H9 (cell line): ENCODE data around the gene GALNT9. TPM values are rescaled to one million over a fixed set of nuclear protein-coding genes. Genes with fewer than 3 reads are reported as not detected.

Experiments used
- DNase-seq: peaks from one replicate; pipeline ENCODE4 v3.0.0-alpha.2; 2017
- H2AFZ ChIP-seq: one replicate; pipeline ENCODE4 v1.6.1; 2013; ENCODE audit warnings: mild to moderate bottlenecking, low read length, control low read depth, moderate library complexity
- H2AK5ac ChIP-seq: 2 replicates; pipeline ENCODE4 v1.6.1; 2013; ENCODE audit warnings: low read length, control low read depth, mixed read lengths; ENCODE audit not compliant: insufficient read length
- H2BK120ac ChIP-seq: one replicate; pipeline ENCODE4 v1.6.1; 2013; ENCODE audit warnings: low read depth, mild to moderate bottlenecking, low read length, control low read depth, inconsistent platforms; ENCODE audit not compliant: poor library complexity, severe bottlenecking
- H2BK12ac ChIP-seq: 2 replicates; pipeline ENCODE4 v1.6.1; 2013; ENCODE audit warnings: low read length, control low read depth, mixed read lengths, low read depth; ENCODE audit not compliant: insufficient read length
- H2BK15ac ChIP-seq: 2 replicates; pipeline ENCODE4 v1.6.1; 2013; ENCODE audit warnings: low read depth, low read length, control low read depth
- H2BK20ac ChIP-seq: one replicate; pipeline ENCODE4 v1.6.1; 2013; ENCODE audit warnings: low read depth, mild to moderate bottlenecking, low read length, control low read depth, inconsistent platforms; ENCODE audit not compliant: poor library complexity, severe bottlenecking
- H2BK5ac ChIP-seq: 2 replicates; pipeline ENCODE4 v1.6.1; 2013; ENCODE audit warnings: low read length, control low read depth, mixed read lengths; ENCODE audit not compliant: insufficient read length
- H3K14ac ChIP-seq: 2 replicates; pipeline ENCODE4 v1.6.1; 2013; ENCODE audit warnings: low read length, control low read depth; ENCODE audit not compliant: insufficient read depth
- H3K18ac ChIP-seq: 2 replicates; pipeline ENCODE4 v1.6.1; 2013; ENCODE audit warnings: low read depth, mild to moderate bottlenecking, mixed read lengths, low read length, control low read depth; ENCODE audit not compliant: insufficient read length
- H3K23ac ChIP-seq: 2 replicates; pipeline ENCODE4 v1.6.1; 2013; ENCODE audit warnings: low read length, control low read depth, mixed read lengths, low read depth; ENCODE audit not compliant: insufficient read length
- H3K23me2 ChIP-seq: 2 replicates; pipeline ENCODE4 v1.6.1; 2013; ENCODE audit warnings: low read depth, mild to moderate bottlenecking, mixed read lengths, low read length, control low read depth; ENCODE audit not compliant: insufficient read length, poor library complexity, severe bottlenecking
- H3K27ac ChIP-seq: 2 replicates; pipeline ENCODE4 v1.5.1; 2013; ENCODE audit warnings: low read length, control low read depth, mixed read lengths, low read depth; ENCODE audit not compliant: insufficient read length
- H3K27me3 ChIP-seq: 2 replicates; pipeline ENCODE4 v1.6.1; 2013; ENCODE audit warnings: low read length, control low read depth, inconsistent platforms; ENCODE audit not compliant: insufficient read depth
- H3K4ac ChIP-seq: 2 replicates; pipeline ENCODE4 v1.6.1; 2013; ENCODE audit warnings: low read depth, mild to moderate bottlenecking, control low read depth, inconsistent platforms, low read length, moderate library complexity
- H3K4me1 ChIP-seq: 2 replicates; pipeline ENCODE4 v1.6.1; 2013; ENCODE audit warnings: low read length, control low read depth, inconsistent platforms; ENCODE audit not compliant: insufficient read depth
- H3K4me2 ChIP-seq: 2 replicates; pipeline ENCODE4 v1.6.1; 2013; ENCODE audit warnings: low read length, control low read depth, mixed read lengths; ENCODE audit not compliant: insufficient read length, insufficient read depth
- H3K56ac ChIP-seq: 2 replicates; pipeline ENCODE4 v1.6.1; 2013; ENCODE audit warnings: low read depth, mild to moderate bottlenecking, mixed read lengths, low read length, control low read depth; ENCODE audit not compliant: insufficient read length
- H3K79me1 ChIP-seq: 2 replicates; pipeline ENCODE4 v1.6.1; 2013; ENCODE audit warnings: low read depth, mild to moderate bottlenecking, moderate library complexity, low read length, control low read depth, inconsistent platforms; ENCODE audit not compliant: insufficient read depth, poor library complexity, severe bottlenecking
- H3K79me2 ChIP-seq: 2 replicates; pipeline ENCODE4 v1.6.1; 2013; ENCODE audit warnings: low read length, control low read depth, inconsistent platforms; ENCODE audit not compliant: insufficient read depth
- H3K9ac ChIP-seq: 2 replicates; pipeline ENCODE4 v1.6.1; 2013; ENCODE audit warnings: low read length, control low read depth, mixed read lengths; ENCODE audit not compliant: insufficient read length; ENCODE audit errors: extremely low read depth
- H3K9me3 ChIP-seq: one replicate; pipeline ENCODE4 v1.6.1; 2013; ENCODE audit warnings: low read depth, low read length, inconsistent platforms; ENCODE audit not compliant: control insufficient read depth
- H3T11ph ChIP-seq: one replicate; pipeline ENCODE4 v1.6.1; 2013; ENCODE audit warnings: mild to moderate bottlenecking, low read length, control low read depth, inconsistent platforms
- H4K20me1 ChIP-seq: one replicate; pipeline ENCODE4 v1.6.1; 2013; ENCODE audit not compliant: control insufficient read depth, insufficient read length, insufficient read depth
- H4K5ac ChIP-seq: 2 replicates; pipeline ENCODE4 v1.6.1; 2013; ENCODE audit warnings: low read depth, mild to moderate bottlenecking, mixed read lengths, low read length, control low read depth; ENCODE audit not compliant: insufficient read length
- H4K8ac ChIP-seq: replicated peaks from 2 replicates; pipeline ENCODE4 v1.6.1; 2013; ENCODE audit warnings: low read length, control low read depth, mixed read lengths, low read depth; ENCODE audit not compliant: insufficient read length
- H4K91ac ChIP-seq: 2 replicates; pipeline ENCODE4 v1.6.1; 2013; ENCODE audit warnings: low read depth, mild to moderate bottlenecking, moderate library complexity, mixed read lengths, low read length, control low read depth; ENCODE audit not compliant: insufficient read length
- H3K27ac Mint-ChIP-seq, 3 experiments: 2 replicates in 2 of 3; 3 replicates in 1 of 3; pipeline ENCODE4 v1.8.0; 2020 to 2021; ENCODE audit warnings: mixed read lengths in 3 of 3, mild to moderate bottlenecking in 1 of 3, moderate library complexity in 1 of 3
- H3K27me3 Mint-ChIP-seq: 2 replicates; pipeline ENCODE4 v1.8.0; 2021; ENCODE audit warnings: low read depth, mild to moderate bottlenecking, moderate library complexity, mixed read lengths
- H3K36me3 Mint-ChIP-seq, 3 experiments: 2 replicates in 2 of 3; 3 replicates in 1 of 3; pipeline ENCODE4 v1.8.0; 2020 to 2021; ENCODE audit warnings: low read depth in 3 of 3, mixed read lengths in 3 of 3; ENCODE audit not compliant: insufficient read depth in 1 of 3
- H3K4me1 Mint-ChIP-seq, 2 experiments: 2 replicates each; pipeline ENCODE4 v1.8.0; 2020; ENCODE audit warnings: mixed read lengths in 2 of 2
- H3K4me3 Mint-ChIP-seq, 2 experiments: 2 replicates in 1 of 2; 3 replicates in 1 of 2; pipeline ENCODE4 v1.8.0; 2020 to 2021; ENCODE audit warnings: mild to moderate bottlenecking in 2 of 2, mixed read lengths in 2 of 2, moderate library complexity in 1 of 2
- H3K9me3 Mint-ChIP-seq, 2 experiments: 2 replicates in 1 of 2; 3 replicates in 1 of 2; pipeline ENCODE4 v1.8.0; 2020; ENCODE audit warnings: mild to moderate bottlenecking in 2 of 2, mixed read lengths in 2 of 2, moderate library complexity in 1 of 2
- CTCF ChIP-seq: fragments of 200-600 bp; sonication (generic); conservative IDR thresholded peaks from 3 replicates; pipeline ENCODE4 v1.8.0; 2021; ENCODE audit warnings: antibody characterized with exemption, mild to moderate bottlenecking
- WGBS: extraction: QIAGEN DNeasy Blood & Tissue Kit; methylation state at CpG from one replicate; pipeline ENCODE4 v1.1.7; 2013; ENCODE audit warnings: missing lambda C conversion rate, low lambda C conversion rate, mixed read lengths; ENCODE audit not compliant: insufficient read length; ENCODE audit errors: extremely low coverage; 5-methylcytosine and 5-hydroxymethylcytosine counted together
- total RNA-seq: library from RNA; stranded (reverse); gene quantifications from 2 replicates; pipeline ENCODE4 v1.2.1, GENCODE V29; 2021

GALNT9 gene
- total RNA-seq, 1 experiment from 2014 or later, result 0.35 TPM

- no peak overlapping the region for H3K4ac ChIP-seq
- no peak overlapping the region for H3K4me2 ChIP-seq
- no peak for TF ChIP-seq CTCF
- H4K5ac ChIP-seq, result no peak overlapping the region
- no peaks in the 10 kb centered on the region for H4K20me1 ChIP-seq
- H2BK12ac ChIP-seq, result no peak overlapping the region
- no peak overlapping the region for H3K27ac ChIP-seq
- H3K18ac ChIP-seq, result no peak overlapping the region
- no peak overlapping the region for H2BK120ac ChIP-seq
- no peak overlapping the region for H2AK5ac ChIP-seq
- H2BK15ac ChIP-seq, result no peak overlapping the region
- Mint-ChIP-seq H3K36me3 (peaks cover 3 to 5% (median 4%) of the 10 kb centered on the region in 3 experiments; a peak in 6 of 7 replicates), H3K27me3 (peaks cover 79% of the 10 kb centered on the region), H3K27ac (no peak overlapping the region), H3K9me3 (peaks cover 6 to 8% of the 10 kb centered on the region in 2 experiments), H3K4me1 (peaks cover 14 to 21% of the 10 kb centered on the region in 2 experiments), H3K4me3 (0 out of 5 replicates have a peak overlapping the region, but pooled peaks of 1 of the 2 experiments have one; percentile 9)
- WGBS, result no CpG with 5 or more reads among the region's 25 CpGs
- H2AFZ ChIP-seq, result no peak overlapping the region
- H3K56ac ChIP-seq, result no peak overlapping the region
- H3K9ac ChIP-seq, result no peak overlapping the region
- no peaks in the 10 kb centered on the region for H3K9me3 ChIP-seq
- H3K79me2 ChIP-seq, result no peaks in the 10 kb centered on the region
- no peak overlapping the region for H2BK20ac ChIP-seq
- no peak overlapping the region for H4K91ac ChIP-seq
- no peaks in the 10 kb centered on the region for H3K23me2 ChIP-seq
- H3K14ac ChIP-seq, result no peak overlapping the region
- H3K79me1 ChIP-seq, result no peaks in the 10 kb centered on the region
- no peak overlapping the region for H4K8ac ChIP-seq
- no peaks in the 10 kb centered on the region; the same call in 1 of the 2 replicates for H3K4me1 ChIP-seq
- no peak overlapping the region for H2BK5ac ChIP-seq
- no peaks in the 10 kb centered on the region; the same call in 1 of the 2 replicates for H3K27me3 ChIP-seq
- no peak overlapping the region for H3T11ph ChIP-seq
- no peak for DNase-seq
- no peak overlapping the region for H3K23ac ChIP-seq
Measured at GRCh38 chr12:132357623-132358186, 28.3 kb upstream of the GALNT9 start.
